ENCODE measurements around the gene BARHL2. TPM values are rescaled to one million over a fixed set of nuclear protein-coding genes. Genes with fewer than 3 reads are reported as not detected.

The BARHL2 gene
- total RNA-seq, 1 experiment from 2014 or later: not detected

DNA sequence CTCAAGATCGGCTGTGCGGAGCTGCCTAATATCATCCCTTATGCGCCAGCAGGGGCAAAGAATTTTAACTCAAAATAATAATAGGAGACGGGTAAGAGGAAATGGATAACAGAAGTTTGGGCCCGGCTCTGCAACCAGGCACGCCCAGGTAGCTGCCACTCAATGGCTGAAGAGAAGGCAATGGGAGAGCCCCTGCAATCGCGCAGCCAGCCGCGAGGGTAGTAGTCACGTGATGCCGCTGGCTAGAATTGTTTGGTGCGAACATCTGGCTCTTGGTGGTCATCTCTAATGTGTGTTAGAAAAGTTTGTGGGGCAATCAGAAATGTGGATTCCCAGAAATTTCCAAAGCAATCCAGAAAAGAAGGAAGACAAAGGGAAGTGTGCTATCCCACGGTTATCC, 12.3 kb downstream of the BARHL2 start:
- intact Hi-C loops (cut with micrococcal nuclease): no loop called here
- Histone ChIP-seq H3K4me2 (ENCODE audit: low read length) (no peak overlapping the region), H3K4me1 (ENCODE audit: control insufficient read depth in 1 of 2, insufficient read depth in 2 of 2, low read length in 2 of 2) (no peaks in the 10 kb centered on the region), H3K27me3 (ENCODE audit: insufficient read depth, low read length) (peaks cover 27% of the 10 kb centered on the region), H4K20me1 (ENCODE audit: insufficient read depth) (no peaks in the 10 kb centered on the region), H2AFZ (ENCODE audit: low read depth, low read length, poor library complexity, severe bottlenecking) (no peak overlapping the region), H3K9me3 (ENCODE audit: control insufficient read depth in 1 of 2, insufficient read depth in 1 of 2, low read depth in 1 of 2, low read length in 2 of 2) (no peaks in the 10 kb centered on the region), H3K9me2 (ENCODE audit: insufficient read depth) (no peaks in the 10 kb centered on the region), H3K36me3 (ENCODE audit: control insufficient read depth in 1 of 2, insufficient read depth in 2 of 2, low read length in 2 of 2) (no peaks in the 10 kb centered on the region), H3K27ac (ENCODE audit: low read depth, low read length) (no peak overlapping the region), H3K79me2 (ENCODE audit: insufficient read depth, low read length) (no peaks in the 10 kb centered on the region), H3K4me3 (replicated peaks in 1 of 2; ENCODE audit: low read depth in 1 of 2, low read length in 2 of 2) (no peak overlapping the region), H3K9ac (ENCODE audit: low read length) (no peak overlapping the region)
- BruUV-seq (replicated peaks): no TSS peak
- ChIA-PET CTCF (no interaction called here), RAD21 (ENCODE audit: low non-redundant PET in 1 of 2, low total read pairs in 2 of 2, uncharacterized antibody in 2 of 2, unreplicated experiment in 2 of 2) (no interaction called here), POLR2A (no interaction called here)
- no peak for DNase-seq (ENCODE audit: low read depth, low spot score)
- TF ChIP-seq ZFX (IDR thresholded peaks at IDR 0.05): no peak
- TF ChIP-seq, protein P1, sequence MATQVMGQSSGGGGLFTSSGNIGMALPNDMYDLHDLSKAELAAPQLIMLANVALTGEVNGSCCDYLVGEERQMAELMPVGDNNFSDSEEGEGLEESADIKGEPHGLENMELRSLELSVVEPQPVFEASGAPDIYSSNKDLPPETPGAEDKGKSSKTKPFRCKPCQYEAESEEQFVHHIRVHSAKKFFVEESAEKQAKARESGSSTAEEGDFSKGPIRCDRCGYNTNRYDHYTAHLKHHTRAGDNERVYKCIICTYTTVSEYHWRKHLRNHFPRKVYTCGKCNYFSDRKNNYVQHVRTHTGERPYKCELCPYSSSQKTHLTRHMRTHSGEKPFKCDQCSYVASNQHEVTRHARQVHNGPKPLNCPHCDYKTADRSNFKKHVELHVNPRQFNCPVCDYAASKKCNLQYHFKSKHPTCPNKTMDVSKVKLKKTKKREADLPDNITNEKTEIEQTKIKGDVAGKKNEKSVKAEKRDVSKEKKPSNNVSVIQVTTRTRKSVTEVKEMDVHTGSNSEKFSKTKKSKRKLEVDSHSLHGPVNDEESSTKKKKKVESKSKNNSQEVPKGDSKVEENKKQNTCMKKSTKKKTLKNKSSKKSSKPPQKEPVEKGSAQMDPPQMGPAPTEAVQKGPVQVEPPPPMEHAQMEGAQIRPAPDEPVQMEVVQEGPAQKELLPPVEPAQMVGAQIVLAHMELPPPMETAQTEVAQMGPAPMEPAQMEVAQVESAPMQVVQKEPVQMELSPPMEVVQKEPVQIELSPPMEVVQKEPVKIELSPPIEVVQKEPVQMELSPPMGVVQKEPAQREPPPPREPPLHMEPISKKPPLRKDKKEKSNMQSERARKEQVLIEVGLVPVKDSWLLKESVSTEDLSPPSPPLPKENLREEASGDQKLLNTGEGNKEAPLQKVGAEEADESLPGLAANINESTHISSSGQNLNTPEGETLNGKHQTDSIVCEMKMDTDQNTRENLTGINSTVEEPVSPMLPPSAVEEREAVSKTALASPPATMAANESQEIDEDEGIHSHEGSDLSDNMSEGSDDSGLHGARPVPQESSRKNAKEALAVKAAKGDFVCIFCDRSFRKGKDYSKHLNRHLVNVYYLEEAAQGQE (IDR thresholded peaks at IDR 0.05; ENCODE audit: low read depth): no peak
- TF ChIP-seq, protein P2, sequence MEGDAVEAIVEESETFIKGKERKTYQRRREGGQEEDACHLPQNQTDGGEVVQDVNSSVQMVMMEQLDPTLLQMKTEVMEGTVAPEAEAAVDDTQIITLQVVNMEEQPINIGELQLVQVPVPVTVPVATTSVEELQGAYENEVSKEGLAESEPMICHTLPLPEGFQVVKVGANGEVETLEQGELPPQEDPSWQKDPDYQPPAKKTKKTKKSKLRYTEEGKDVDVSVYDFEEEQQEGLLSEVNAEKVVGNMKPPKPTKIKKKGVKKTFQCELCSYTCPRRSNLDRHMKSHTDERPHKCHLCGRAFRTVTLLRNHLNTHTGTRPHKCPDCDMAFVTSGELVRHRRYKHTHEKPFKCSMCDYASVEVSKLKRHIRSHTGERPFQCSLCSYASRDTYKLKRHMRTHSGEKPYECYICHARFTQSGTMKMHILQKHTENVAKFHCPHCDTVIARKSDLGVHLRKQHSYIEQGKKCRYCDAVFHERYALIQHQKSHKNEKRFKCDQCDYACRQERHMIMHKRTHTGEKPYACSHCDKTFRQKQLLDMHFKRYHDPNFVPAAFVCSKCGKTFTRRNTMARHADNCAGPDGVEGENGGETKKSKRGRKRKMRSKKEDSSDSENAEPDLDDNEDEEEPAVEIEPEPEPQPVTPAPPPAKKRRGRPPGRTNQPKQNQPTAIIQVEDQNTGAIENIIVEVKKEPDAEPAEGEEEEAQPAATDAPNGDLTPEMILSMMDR (IDR thresholded peaks at IDR 0.05 in 2 of 3, conservative IDR thresholded peaks at IDR 0.05 in 1 of 3; ENCODE audit: borderline replicate concordance in 1 of 3, insufficient read depth in 1 of 3, low read depth in 2 of 3, low read length in 2 of 3): no peak
- TF ChIP-seq RAD21 (IDR thresholded peaks at IDR 0.05; ENCODE audit: low read depth): no peak
- no peak for TF ChIP-seq JUND (IDR thresholded peaks at IDR 0.05)
- no peak for TF ChIP-seq SP1 (IDR thresholded peaks at IDR 0.05; ENCODE audit: low read depth)
- TF ChIP-seq EZH2phosphoT487 (IDR thresholded peaks at IDR 0.05; ENCODE audit: borderline replicate concordance): no peak
- no peak for TF ChIP-seq POLR2AphosphoS5 (IDR thresholded peaks at IDR 0.05; ENCODE audit: low read depth, low read length)
- no peak for ATAC-seq
